OCI-LY3 (cell line): ENCODE data around the gene SCN4A.
A peak's percentile ranks its signal among the peaks of the same experiment; 100 is the strongest.
"Not testable (repeated sequence)": the region's sequence is repeated elsewhere in the genome, so short reads cannot be mapped to it uniquely, and the experiment has no call there.

Experiments used
- H2AFZ ChIP-seq: fragments of 200-600, 300-600 bp; shearing (Covaris generic); 2 replicates; pipeline ENCODE4 v1.6.0; 2014; ENCODE audit warnings: antibody characterized with exemption, low read depth, low read length
- H3K27ac ChIP-seq: fragments of 200-600, 300-600 bp; sonication (generic); 2 replicates; pipeline ENCODE4 v1.5.1; 2014; ENCODE audit warnings: mild to moderate bottlenecking, low read length, moderate library complexity, mixed read lengths
- H3K27me3 ChIP-seq: fragments of 200-600, 300-600 bp; sonication (generic); 2 replicates; pipeline ENCODE4 v1.6.1; 2014; ENCODE audit warnings: low read depth, low read length, mixed read lengths
- H3K36me3 ChIP-seq: fragments of 200-600, 300-600 bp; sonication (generic); replicated peaks from 2 replicates; pipeline ENCODE3; 2014; ENCODE audit warnings: low read depth, low read length, mixed read lengths
- H3K4me1 ChIP-seq: fragments of 300-600, 200-600 bp; sonication (generic); 2 replicates; pipeline ENCODE4 v1.6.1; 2014; ENCODE audit warnings: low read length, mixed read lengths
- H3K4me2 ChIP-seq: fragments of 200-600, 300-600 bp; sonication (generic); 2 replicates; pipeline ENCODE4 v1.6.1; 2014; ENCODE audit warnings: low read length, mixed read lengths
- H3K4me3 ChIP-seq: fragments of 300-600, 200-600 bp; sonication (generic); 2 replicates; pipeline ENCODE4 v1.5.1; 2014; ENCODE audit warnings: antibody characterized with exemption, mild to moderate bottlenecking, low read length, moderate library complexity
- H3K79me2 ChIP-seq: fragments of 300-600, 200-600 bp; shearing (Covaris generic); 2 replicates; pipeline ENCODE4 v1.6.1; 2014; ENCODE audit warnings: mild to moderate bottlenecking, low read length, mixed read lengths
- H3K9ac ChIP-seq: fragments of 300-600, 200-600 bp; shearing (Covaris generic); 2 replicates; pipeline ENCODE4 v1.6.0; 2014; ENCODE audit warnings: mild to moderate bottlenecking, low read length, moderate library complexity
- H3K9me3 ChIP-seq: fragments of 200-600, 300-600 bp; shearing (Covaris generic); 2 replicates; pipeline ENCODE4 v1.6.1; 2014; ENCODE audit warnings: low read length, mixed read lengths; ENCODE audit not compliant: insufficient read depth
- H4K20me1 ChIP-seq: fragments of 200-600, 300-600 bp; sonication (generic); 2 replicates; pipeline ENCODE4 v1.6.1; 2016; ENCODE audit warnings: low read length, mixed read lengths; ENCODE audit not compliant: insufficient read depth
- EZH2phosphoT487 ChIP-seq: fragments of 200-600 bp; shearing (Covaris generic); IDR thresholded peaks from 2 replicates; pipeline ENCODE4 v1.6.1; 2018; ENCODE audit warnings: antibody characterized with exemption, mixed run types, low read depth
- TF ChIP-seq, protein P1 (sequence below): fragments of 200-600, 300-600 bp; sonication (generic); IDR thresholded peaks from 2 replicates; pipeline ENCODE4 v1.5.1; 2014; ENCODE audit warnings: antibody characterized with exemption, low read length, low read depth

SCN4A gene

GRCh38 chr17:63916566-63917185 lies 56.0 kb downstream of the SCN4A start:
- H3K27me3 ChIP-seq: peaks cover 5% of the 10 kb centered on the region
- H3K36me3 ChIP-seq: no peaks in the 10 kb centered on the region
- H3K4me2 ChIP-seq: no peak overlapping the region; the same call in 1 of the 2 replicates
- H3K4me3 ChIP-seq: no peak overlapping the region
- H3K4me1 ChIP-seq: peaks cover 50% of the 10 kb centered on the region
- H3K27ac ChIP-seq: no peak overlapping the region
- H2AFZ ChIP-seq: no peak overlapping the region
- H3K9me3 ChIP-seq: no peaks in the 10 kb centered on the region
- no peak for TF ChIP-seq EZH2phosphoT487
- TF ChIP-seq, protein P1, sequence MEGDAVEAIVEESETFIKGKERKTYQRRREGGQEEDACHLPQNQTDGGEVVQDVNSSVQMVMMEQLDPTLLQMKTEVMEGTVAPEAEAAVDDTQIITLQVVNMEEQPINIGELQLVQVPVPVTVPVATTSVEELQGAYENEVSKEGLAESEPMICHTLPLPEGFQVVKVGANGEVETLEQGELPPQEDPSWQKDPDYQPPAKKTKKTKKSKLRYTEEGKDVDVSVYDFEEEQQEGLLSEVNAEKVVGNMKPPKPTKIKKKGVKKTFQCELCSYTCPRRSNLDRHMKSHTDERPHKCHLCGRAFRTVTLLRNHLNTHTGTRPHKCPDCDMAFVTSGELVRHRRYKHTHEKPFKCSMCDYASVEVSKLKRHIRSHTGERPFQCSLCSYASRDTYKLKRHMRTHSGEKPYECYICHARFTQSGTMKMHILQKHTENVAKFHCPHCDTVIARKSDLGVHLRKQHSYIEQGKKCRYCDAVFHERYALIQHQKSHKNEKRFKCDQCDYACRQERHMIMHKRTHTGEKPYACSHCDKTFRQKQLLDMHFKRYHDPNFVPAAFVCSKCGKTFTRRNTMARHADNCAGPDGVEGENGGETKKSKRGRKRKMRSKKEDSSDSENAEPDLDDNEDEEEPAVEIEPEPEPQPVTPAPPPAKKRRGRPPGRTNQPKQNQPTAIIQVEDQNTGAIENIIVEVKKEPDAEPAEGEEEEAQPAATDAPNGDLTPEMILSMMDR: no peak
- no peaks in the 10 kb centered on the region for H4K20me1 ChIP-seq
- H3K9ac ChIP-seq: no peak overlapping the region
- H3K79me2 ChIP-seq: no peaks in the 10 kb centered on the region

GRCh38 chr17:63915753-63916152 lies 57.0 kb downstream of the SCN4A start:
- H2AFZ ChIP-seq, H3K27ac ChIP-seq, H3K27me3 ChIP-seq, H3K79me2 ChIP-seq, H3K9ac ChIP-seq, H3K9me3 ChIP-seq, H4K20me1 ChIP-seq, H3K36me3 ChIP-seq: not testable (repeated sequence)
- H3K4me2 ChIP-seq: peak overlapping the region; percentile 67
- H3K4me3 ChIP-seq: peak overlapping the region; percentile 47
- H3K4me1 ChIP-seq: peaks cover 42% of the 10 kb centered on the region

GRCh38 chr17:63914471-63914870 lies 58.2 kb downstream of the SCN4A start:
- no peaks in the 10 kb centered on the region for H3K79me2 ChIP-seq
- no peaks in the 10 kb centered on the region for H3K9me3 ChIP-seq
- no peak overlapping the region for H3K4me3 ChIP-seq
- no peak overlapping the region for H2AFZ ChIP-seq
- TF ChIP-seq, protein P1: no peak
- TF ChIP-seq EZH2phosphoT487: no peak
- H3K9ac ChIP-seq: no peak overlapping the region
- H4K20me1 ChIP-seq: no peaks in the 10 kb centered on the region
- H3K4me1 ChIP-seq: peaks cover 30% of the 10 kb centered on the region
- H3K4me2 ChIP-seq: no peak overlapping the region
- H3K27me3 ChIP-seq: peaks cover 5% of the 10 kb centered on the region
- H3K36me3 ChIP-seq: no peaks in the 10 kb centered on the region
- no peak overlapping the region for H3K27ac ChIP-seq

DNA sequence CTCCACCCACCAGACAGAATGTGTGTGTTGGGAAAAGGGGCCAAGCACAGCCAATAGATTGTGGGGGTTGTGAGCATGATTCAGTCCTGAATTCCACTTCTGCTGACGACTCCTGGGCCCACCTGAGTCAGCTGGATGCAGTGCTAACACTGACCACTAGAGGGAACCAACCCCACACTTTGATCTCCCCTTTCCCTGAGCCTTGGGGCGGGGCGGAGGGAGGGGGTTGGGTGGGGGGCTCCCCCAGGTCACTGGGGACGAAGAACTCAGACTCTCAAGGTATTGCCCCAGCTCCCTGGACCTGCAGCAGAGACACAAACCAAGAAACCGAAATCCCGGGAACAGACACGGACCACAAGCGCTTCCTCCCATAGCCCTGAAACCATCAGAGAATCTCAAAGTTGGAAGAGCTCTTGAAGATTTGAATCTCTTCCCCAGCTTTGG lies 61.0 kb downstream of the SCN4A start:
- Histone ChIP-seq H2AFZ (no peak overlapping the region), H3K9me3 (no peaks in the 10 kb centered on the region), H3K27ac (no peak overlapping the region), H3K4me1 (peaks cover 25% of the 10 kb centered on the region), H3K4me3 (peak overlapping the region; percentile 52; the same call in 1 of the 2 replicates), H3K9ac (no peak overlapping the region), H4K20me1 (no peaks in the 10 kb centered on the region), H3K27me3 (peaks cover 14% of the 10 kb centered on the region), H3K36me3 (no peaks in the 10 kb centered on the region), H3K4me2 (peak overlapping the region; percentile 62), H3K79me2 (no peaks in the 10 kb centered on the region)
- no peak for TF ChIP-seq EZH2phosphoT487
- TF ChIP-seq, protein P1: peak; percentile 48
